ENCODE measurements around the gene SGTA.

The SGTA gene

GRCh38 chr19:2768365-2769132 is 14.5 kb downstream of the SGTA start:
- no peak for FAIRE-seq

- no peak for FAIRE-seq
Measured at GRCh38 chr19:2767688-2768087, 15.4 kb downstream of the SGTA start.

- FAIRE-seq, result no peak
Measured at GRCh38 chr19:2766594-2767372, 16.3 kb downstream of the SGTA start.

- FAIRE-seq, result no peak
Measured at GRCh38 chr19:2765376-2765775, 17.7 kb downstream of the SGTA start.

GRCh38 chr19:2764945-2765344 is 18.1 kb downstream of the SGTA start:
- no peak for FAIRE-seq

- FAIRE-seq, result no peak
Measured at GRCh38 chr19:2763687-2764086, 19.4 kb downstream of the SGTA start.

GRCh38 chr19:2762783-2763496 is 20.1 kb downstream of the SGTA start:
- FAIRE-seq, result no peak

GRCh38 chr19:2761876-2762782 is 20.9 kb downstream of the SGTA start:
- FAIRE-seq, result no peak

- FAIRE-seq, result no peak
Measured at GRCh38 chr19:2761309-2761677, 21.8 kb downstream of the SGTA start.

GRCh38 chr19:2759965-2760364 is 23.1 kb downstream of the SGTA start:
- FAIRE-seq, result no peak

- FAIRE-seq, result no peak
Measured at GRCh38 chr19:2759362-2759761, 23.7 kb downstream of the SGTA start.

GRCh38 chr19:2758601-2759313 is 24.3 kb downstream of the SGTA start:
- no peak for FAIRE-seq

- FAIRE-seq, result no peak
Measured at GRCh38 chr19:2756921-2757881, 25.9 kb downstream of the SGTA start.

- no peak for FAIRE-seq
Measured at GRCh38 chr19:2756477-2756876, 26.6 kb downstream of the SGTA start.

- no peak for FAIRE-seq
Measured at GRCh38 chr19:2755811-2756210, 27.3 kb downstream of the SGTA start.

GRCh38 chr19:2755448-2755705 is 27.7 kb downstream of the SGTA start:
- FAIRE-seq, result no peak

GRCh38 chr19:2754659-2755447 is 28.2 kb downstream of the SGTA start:
- FAIRE-seq, result no peak

GRCh38 chr19:2751438-2751830 is 31.6 kb downstream of the SGTA start:
- no peak for FAIRE-seq

GRCh38 chr19:2750808-2751437 is 32.1 kb downstream of the SGTA start:
- FAIRE-seq, result no peak

GRCh38 chr19:2747349-2747748 is 35.7 kb downstream of the SGTA start:
- no peak for FAIRE-seq

Measured in A204.1 (cell line).